Type B pancreatic cell (in vitro differentiated cells): ENCODE results near the gene HOXB6. TPM values are rescaled to one million over a fixed set of nuclear protein-coding genes. Genes with fewer than 3 reads are reported as not detected.

Experiments
- DNase-seq: peaks from one replicate; pipeline ENCODE4 v3.0.0; 2021; ENCODE audit warnings: mixed read lengths; ENCODE audit not compliant: unreplicated experiment; ENCODE audit errors: extremely low spot score
- H3K27ac Mint-ChIP-seq: 2 replicates; pipeline ENCODE4 v1.8.0; 2021; ENCODE audit warnings: mild to moderate bottlenecking, mixed read lengths
- H3K27me3 Mint-ChIP-seq: 2 replicates; pipeline ENCODE4 v1.8.0; 2021; ENCODE audit warnings: mixed read lengths
- H3K36me3 Mint-ChIP-seq: 2 replicates; pipeline ENCODE4 v1.8.0; 2021; ENCODE audit warnings: mixed read lengths
- H3K4me1 Mint-ChIP-seq: one replicate; pipeline ENCODE4 v1.8.0; 2021; ENCODE audit warnings: mixed read lengths; ENCODE audit not compliant: unreplicated experiment
- H3K4me3 Mint-ChIP-seq: 2 replicates; pipeline ENCODE4 v1.8.0; 2021; ENCODE audit warnings: mild to moderate bottlenecking, mixed read lengths
- H3K9me3 Mint-ChIP-seq: 2 replicates; pipeline ENCODE4 v1.8.0; 2021; ENCODE audit warnings: mixed read lengths
- total RNA-seq: library from RNA; stranded (reverse); gene quantifications from 2 replicates; pipeline ENCODE4 v1.2.1, GENCODE V29; 2021; ENCODE audit warnings: low replicate concordance
- TF ChIP-seq, protein P1 (sequence below): fragments of 200-600 bp; sonication (generic); conservative IDR thresholded peaks from 2 replicates; pipeline ENCODE4 v1.5.0; 2021; ENCODE audit warnings: antibody characterized with exemption, mild to moderate bottlenecking

Gene HOXB6
- total RNA-seq, 1 donor from 2014 or later = 20.3 TPM

DNA sequence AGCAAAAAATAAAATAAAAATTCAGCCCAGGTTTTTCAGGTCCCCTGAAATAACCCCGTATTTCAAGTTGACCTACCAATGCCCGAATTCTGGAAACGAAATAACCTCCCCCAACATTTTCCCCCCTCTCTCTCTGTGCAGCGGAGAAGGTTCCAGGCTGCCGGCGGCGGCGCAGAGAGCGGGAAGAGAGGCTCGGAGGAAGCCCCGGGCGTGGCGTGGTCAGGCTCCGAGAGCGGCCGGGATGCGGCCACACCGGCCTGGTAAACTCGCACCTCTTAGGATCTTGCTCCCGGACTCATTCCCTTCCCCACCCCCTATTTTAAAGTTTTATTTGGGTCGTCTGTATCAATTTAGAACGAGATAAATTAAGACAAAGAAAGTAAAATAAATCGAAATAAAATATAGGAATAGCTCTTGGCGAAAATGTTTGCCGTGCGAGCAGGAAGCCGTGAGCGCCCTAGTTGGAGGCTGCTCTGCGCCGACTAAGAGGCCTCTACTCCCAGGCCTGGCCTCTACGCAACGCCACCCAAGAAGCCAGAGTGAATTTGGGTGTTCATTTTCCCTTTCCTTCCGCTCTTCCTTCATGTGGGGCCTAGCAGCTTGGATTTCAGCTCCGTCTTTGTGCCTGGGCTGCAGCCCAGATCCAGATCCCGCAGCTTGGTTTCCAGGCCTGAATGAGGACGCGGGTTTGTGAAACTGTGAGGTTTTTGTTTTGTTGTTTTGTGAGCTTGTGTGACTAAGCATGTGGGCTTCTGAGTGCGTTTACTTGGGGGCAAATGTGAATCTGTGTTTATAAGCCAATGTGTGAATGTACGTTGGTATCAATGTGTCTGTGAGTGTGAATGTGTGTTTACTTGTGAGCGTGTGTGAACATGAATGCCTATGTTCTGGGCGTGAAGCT, 1.5 kb upstream of the HOXB6 start:
- peaks cover 93% of the 10 kb centered on the region for H3K27me3 Mint-ChIP-seq
- H3K4me1 Mint-ChIP-seq = peaks cover 11% of the 10 kb centered on the region
- peaks cover 18% of the 10 kb centered on the region for H3K36me3 Mint-ChIP-seq
- no peak for DNase-seq
- TF ChIP-seq, protein P1, sequence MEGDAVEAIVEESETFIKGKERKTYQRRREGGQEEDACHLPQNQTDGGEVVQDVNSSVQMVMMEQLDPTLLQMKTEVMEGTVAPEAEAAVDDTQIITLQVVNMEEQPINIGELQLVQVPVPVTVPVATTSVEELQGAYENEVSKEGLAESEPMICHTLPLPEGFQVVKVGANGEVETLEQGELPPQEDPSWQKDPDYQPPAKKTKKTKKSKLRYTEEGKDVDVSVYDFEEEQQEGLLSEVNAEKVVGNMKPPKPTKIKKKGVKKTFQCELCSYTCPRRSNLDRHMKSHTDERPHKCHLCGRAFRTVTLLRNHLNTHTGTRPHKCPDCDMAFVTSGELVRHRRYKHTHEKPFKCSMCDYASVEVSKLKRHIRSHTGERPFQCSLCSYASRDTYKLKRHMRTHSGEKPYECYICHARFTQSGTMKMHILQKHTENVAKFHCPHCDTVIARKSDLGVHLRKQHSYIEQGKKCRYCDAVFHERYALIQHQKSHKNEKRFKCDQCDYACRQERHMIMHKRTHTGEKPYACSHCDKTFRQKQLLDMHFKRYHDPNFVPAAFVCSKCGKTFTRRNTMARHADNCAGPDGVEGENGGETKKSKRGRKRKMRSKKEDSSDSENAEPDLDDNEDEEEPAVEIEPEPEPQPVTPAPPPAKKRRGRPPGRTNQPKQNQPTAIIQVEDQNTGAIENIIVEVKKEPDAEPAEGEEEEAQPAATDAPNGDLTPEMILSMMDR = no peak
- H3K9me3 Mint-ChIP-seq = no peaks in the 10 kb centered on the region
- H3K4me3 Mint-ChIP-seq = peak overlapping the region; percentile 21
- H3K27ac Mint-ChIP-seq = no peak overlapping the region

DNA sequence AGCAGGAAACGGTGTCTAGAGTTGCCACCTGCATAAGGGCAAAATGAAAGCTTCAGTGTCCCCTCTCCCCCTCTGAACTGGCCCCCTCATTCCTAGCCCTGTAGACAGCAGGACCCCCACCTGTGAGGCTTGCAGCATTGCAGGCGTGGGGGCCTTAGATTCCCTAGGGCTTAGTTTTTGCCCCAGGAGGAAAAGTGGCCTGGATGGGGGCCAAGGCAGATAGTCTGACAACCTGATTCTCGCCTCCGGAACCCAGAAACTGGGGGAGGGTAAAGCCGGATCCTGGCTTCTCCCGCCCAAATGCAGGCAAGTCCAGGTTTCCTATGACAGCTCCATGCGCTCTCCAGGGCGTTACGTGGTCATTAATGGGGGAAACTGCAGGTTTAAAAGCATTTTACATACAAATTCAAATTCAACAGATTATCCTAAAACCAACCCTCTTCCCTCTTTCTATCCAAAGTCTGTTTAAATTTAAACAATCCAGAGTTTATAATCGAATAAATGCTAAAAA, 678 bp upstream of the HOXB6 start:
- peaks cover 21% of the 10 kb centered on the region for H3K36me3 Mint-ChIP-seq
- no peak overlapping the region for H3K27ac Mint-ChIP-seq
- peaks cover 9% of the 10 kb centered on the region for H3K4me1 Mint-ChIP-seq

DNA sequence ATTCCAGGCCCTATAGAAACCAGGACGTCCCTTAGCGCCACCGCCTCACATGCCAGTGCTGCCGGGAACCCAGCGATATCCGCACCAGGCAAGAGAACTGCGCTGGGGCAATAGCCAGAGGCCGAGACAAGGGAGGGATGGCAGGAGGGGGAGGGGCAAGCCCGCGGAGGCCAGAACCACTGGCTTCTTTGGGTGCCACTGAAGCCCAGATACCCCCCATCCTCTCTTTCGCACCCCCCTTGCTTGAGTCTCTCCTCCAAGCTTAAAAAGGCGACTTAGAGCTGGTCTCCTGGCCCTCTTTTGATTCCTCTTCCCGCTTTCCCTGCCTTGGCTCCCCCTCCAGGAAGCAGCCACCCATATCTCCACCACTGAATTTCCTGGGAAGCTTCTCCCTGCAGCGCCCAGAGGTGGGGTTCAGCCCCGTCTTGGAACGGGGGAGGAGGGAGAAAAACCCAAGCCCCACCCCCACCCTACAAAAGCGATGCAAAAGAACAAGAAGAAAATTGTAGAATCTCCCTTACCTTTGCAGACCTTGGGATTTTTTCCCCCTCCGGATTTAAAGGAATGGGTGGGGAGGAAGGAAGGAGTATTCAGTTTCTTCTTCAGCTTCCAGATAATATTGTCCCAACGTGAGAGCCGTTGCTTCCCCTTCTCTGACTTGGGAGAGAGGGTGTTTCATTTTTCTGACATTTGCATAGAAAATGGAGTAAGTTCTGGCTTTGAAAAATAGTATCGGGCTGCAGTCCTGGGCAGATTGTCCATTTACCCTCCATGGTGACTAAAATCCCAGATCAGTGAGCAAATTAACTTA, 622 bp downstream of the HOXB6 start:
- Mint-ChIP-seq H3K4me1 (peaks cover 14% of the 10 kb centered on the region), H3K36me3 (peaks cover 26% of the 10 kb centered on the region), H3K9me3 (no peaks in the 10 kb centered on the region), H3K27ac (peak overlapping the region; percentile 66), H3K27me3 (peaks cover 99% of the 10 kb centered on the region), H3K4me3 (peak overlapping the region; percentile 84)
- DNase-seq = no peak
- TF ChIP-seq, protein P1 = no peak

More for the DNA sequence above, 678 bp upstream of the HOXB6 start:
- H3K4me3 Mint-ChIP-seq = no peak overlapping the region
- H3K9me3 Mint-ChIP-seq = no peaks in the 10 kb centered on the region
- TF ChIP-seq, protein P1 = no peak
- peaks cover 94% of the 10 kb centered on the region for H3K27me3 Mint-ChIP-seq
- DNase-seq = no peak

DNA sequence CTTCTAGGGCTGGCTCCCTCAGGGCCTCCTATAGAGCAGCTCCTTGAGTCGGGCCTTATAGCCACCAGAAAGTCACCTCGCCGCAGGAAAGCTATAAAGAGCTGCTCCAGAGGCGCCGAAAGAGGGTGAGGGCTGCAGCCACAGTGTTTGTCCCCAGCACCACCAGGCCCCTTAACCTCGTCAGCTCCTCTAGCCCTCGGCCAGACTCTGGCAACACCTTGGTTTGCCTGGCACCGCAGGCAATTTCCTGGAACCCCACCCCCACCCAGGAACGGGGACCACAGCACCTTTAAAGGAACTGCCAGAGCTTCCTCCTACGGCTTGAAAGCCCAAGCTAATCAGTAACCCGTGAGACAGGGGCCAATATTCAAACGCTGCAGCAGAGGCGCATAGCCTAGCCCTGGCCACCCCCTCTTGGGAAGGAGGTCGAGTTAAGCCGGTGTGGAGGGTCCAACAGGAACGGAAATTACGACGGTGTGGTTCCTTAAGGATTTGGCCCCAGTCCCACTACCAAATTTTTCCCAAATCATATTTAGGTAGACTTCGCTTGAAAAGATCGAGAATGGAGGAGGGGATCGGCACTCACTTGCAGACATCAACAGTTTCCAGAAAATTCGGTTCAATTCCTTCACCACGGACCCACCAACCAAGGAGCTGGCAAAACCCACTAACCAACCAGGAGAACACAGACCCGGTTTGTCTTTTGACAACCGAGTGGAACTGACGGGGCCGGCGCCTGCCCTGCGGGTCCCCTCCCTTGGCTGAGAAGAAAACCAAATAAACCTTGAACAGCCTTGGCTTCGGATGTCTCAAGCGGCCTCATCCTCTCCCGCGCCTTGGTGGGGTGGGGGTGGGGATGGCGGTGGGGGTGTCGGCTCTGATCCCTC, 3.0 kb downstream of the HOXB6 start:
- H3K9me3 Mint-ChIP-seq = no peaks in the 10 kb centered on the region

More for the DNA sequence above, 3.0 kb downstream of the HOXB6 start:
- TF ChIP-seq, protein P1 = no peak
- DNase-seq = no peak
- Mint-ChIP-seq H3K4me1 (peaks cover 26% of the 10 kb centered on the region), H3K27me3 (peaks cover 100% of the 10 kb centered on the region), H3K27ac (no peak overlapping the region), H3K36me3 (peaks cover 21% of the 10 kb centered on the region), H3K4me3 (peak overlapping the region; percentile 84)
